LNCAP (cell line): Measurements from ENCODE around the gene PRKAR2B.
A peak's percentile ranks its signal among the peaks of the same experiment; 100 is the strongest.

ENCODE experiments used
- TF ChIP-seq, protein P1 (sequence below): fragments of 450-650 bp; IDR thresholded peaks from 2 replicates; pipeline ENCODE4 v1.5.1; 2017; ENCODE audit warnings: mild to moderate bottlenecking

The PRKAR2B gene

DNA sequence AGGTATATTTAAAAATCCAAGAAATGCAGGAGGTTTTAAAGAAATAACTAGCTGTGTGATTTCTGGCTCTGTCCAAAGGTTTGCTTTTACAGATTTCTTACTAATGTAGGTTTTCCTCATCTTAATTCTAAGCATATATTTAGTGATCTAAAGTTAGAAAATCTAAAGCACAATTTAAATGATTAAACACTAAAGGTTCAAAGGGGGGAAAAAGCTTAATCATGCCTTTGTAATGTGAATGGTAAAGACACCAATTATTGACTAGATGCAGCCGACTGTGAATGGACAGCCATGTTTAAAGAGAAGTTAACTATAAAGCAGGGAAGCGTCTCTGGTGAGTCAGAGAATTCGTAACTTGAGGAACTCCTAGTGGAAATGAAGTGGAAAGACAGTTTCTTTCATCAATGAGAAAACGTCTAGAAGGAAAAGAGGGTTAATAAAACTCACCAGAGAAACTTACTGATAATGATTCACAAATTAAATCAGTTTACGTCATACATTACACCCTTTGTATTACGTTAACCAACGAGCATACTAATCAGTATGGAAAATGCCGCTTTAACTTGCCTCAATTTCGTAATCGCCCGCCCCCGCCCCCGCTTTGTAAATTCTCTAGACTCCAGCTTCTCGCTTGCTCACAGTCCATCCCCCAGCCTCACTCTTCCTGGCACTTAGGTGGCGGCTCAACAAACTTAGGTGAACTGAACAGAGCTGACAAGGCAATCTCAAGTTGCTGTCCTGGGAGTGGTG, 123.2 kb downstream of the PRKAR2B start:
- TF ChIP-seq, protein P1, sequence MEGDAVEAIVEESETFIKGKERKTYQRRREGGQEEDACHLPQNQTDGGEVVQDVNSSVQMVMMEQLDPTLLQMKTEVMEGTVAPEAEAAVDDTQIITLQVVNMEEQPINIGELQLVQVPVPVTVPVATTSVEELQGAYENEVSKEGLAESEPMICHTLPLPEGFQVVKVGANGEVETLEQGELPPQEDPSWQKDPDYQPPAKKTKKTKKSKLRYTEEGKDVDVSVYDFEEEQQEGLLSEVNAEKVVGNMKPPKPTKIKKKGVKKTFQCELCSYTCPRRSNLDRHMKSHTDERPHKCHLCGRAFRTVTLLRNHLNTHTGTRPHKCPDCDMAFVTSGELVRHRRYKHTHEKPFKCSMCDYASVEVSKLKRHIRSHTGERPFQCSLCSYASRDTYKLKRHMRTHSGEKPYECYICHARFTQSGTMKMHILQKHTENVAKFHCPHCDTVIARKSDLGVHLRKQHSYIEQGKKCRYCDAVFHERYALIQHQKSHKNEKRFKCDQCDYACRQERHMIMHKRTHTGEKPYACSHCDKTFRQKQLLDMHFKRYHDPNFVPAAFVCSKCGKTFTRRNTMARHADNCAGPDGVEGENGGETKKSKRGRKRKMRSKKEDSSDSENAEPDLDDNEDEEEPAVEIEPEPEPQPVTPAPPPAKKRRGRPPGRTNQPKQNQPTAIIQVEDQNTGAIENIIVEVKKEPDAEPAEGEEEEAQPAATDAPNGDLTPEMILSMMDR = peak; percentile 48; the same call in 1 of the 2 replicates

DNA sequence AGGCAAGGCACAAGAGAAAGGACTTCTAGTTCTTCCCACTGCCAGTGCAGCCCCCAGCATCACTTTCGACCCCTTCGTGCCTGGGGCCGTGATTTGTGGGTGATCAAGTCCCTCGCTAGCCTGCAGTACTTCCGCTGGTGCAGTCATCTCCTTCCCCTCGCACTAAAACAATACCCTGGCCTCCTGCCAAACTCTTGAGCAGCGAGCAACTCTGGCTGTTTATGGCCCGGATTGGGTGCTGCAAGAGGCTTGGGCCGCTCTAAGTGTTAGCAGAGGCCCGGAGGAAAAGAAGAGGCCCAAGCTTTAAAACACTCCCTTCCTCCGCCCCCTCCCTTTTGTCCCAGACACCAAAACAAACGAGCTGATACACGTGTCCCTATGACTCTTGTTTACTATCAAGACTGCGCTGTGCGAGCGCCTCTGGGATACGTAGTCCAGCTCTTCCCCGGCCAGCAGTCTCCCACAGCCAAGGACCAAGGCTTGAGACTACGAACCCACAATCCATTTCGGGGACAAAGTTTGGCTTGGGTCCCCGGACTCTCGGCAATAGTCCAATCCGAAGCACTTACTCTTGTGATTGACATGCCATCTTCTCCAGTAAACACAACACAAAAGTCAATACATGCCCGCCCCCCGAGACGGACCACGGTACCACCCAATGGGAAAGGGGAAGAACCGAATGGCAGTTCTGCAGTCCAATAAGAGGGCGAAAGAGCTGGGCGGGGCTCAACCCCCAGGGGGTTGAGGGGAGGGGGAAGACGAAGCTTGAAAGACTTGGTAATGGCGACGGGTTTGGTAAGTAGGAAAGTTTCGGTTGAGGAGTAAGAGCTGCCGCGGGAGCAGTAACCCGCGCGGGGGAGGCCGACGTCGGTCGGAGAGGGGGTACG, 124.0 kb downstream of the PRKAR2B start, which contains the start of gene HBP1:
HBP1 (plus strand) TSS at position 771 of the 887 bp plus-strand sequence. CDS start 10,891 bp downstream, outside the sequence.
- TF ChIP-seq, protein P1 = no peak

DNA sequence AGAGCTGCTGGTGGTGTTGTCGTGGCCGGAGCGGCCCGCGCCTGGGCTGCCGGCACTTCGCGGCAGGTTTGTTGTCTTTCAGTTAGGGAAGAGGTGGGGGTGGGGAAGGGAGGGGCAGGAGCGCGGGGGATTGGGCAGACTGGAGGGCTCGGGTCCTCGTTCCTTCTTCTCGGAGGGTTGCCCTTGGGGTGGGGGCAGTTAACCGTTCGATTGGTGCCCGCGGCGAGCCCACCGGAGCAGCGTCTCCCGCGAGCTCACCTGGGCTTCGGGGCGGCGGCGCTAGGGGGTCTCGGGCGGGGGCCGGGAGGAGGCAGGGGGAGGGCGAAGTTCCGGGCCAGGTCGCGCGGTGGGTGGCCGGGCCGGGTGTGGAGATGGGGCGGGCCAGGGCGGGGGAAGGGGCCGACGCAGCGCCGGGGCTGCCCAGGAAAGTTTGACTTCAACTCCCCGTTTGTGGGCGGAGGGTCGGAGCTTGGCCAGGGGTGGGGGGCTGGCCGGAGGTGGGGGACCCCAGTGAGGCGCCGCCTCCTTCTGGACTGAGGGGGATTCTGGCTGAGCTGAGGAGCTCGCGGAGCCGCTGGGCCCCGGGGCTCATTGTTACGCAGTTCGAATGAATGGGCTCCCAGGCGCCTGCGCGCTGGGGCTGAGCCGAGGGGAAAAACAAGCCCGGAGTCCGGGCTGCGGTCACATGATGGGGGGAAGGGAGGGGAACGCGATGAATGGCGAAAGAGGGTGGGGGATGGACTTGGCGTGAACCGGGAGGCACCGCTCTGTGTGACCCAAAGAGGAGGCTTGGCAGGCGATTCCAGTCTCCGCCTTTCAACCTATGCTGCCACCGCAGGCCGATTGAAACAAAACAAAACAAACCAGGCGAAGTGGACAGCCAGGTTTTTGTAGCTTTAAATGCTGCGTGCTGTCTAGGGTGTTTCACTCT, 124.9 kb downstream of the PRKAR2B start:
- TF ChIP-seq, protein P1 = no peak

DNA sequence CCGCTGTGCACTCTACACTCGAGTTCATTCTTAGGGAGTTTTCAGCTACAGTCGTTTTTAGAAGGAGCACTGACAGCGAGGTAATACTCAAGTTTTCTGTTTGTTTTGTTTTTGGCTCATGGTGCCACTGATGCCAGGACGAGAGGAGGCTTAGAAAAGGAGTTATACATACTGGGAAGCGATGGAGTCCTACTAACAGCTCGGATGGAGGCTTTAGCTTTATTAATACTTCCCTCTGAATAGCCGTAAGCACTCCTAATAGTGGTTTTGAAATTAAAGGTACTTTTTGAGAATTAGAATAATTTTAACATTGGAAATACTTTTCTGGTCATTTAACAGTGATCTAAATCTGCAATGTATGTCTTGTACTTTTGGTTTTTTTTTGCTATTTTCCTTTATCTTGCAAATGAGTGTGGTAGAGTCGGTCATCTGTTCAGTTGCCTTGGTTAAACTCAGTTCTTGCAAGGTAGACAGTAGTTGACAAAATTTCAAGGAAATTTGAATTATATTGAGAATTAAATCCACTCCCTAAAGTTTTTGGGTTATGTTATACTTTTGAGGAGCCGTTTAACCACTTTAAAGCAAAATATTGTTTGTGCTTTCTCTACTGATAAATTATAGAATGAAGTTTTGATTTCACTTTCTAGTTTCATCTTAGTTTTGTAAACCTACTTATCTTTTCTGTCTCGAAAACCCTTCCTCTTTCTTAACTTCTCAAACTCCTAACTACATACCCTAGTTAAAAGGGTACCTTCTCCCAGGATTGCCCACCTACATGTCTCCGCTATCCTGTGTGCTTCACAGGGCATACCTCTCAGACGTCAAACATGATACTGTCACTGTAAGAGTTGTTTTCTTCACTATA, 125.8 kb downstream of the PRKAR2B start:
- TF ChIP-seq, protein P1 = no peak

DNA sequence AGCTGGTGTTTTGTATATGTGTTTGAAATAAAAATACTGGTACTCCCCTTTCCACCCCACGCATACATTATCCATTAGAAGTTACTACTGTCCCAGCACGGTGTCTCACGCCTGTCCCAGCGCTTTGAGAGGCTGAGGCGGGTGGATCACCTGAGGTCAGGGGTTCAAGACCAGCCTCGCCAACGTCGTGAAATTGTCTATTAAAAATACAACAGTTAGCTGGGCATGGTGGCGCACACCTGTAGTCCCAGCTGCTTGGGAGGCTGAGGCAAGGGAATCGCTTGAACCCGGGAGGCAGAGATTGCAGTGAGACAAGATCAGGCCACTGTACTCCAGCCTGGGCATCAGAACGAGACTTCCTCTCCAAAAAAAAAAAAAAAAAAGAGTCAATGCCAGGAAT, 127.0 kb downstream of the PRKAR2B start:
- TF ChIP-seq, protein P1 = no peak

DNA sequence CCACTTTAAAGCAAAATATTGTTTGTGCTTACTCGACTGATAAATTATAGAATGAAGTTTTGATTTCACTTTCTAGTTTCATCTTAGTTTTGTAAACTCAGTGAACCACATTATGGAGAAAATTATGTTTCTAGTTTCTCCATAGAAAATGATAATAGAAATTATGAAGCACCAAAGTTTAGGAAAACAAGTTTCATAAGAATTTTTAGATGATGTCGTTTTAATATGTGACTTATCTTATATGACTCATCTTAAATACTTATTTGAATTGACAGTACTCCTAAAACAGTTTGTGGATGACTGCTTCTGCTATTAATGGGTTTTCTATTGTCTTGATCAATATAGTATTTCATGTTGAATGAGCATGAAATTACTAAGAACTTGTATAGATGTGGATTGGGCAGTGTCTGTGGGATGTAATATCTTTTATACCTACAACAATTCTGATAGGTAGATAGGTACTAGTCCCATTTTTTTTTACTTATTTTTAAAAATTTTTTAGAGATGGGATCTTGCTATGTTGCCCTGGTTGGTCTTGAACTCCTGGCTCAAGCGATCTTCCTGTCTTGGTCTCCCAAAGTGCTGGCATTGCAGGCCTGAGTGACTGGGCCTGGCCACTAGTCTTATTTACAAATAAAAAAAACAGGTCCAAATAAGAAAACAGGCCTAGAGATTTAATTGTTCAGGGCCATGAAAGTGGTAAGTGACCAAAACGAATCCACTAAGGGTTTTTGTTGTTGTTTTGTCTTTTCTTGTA, 127.9 kb downstream of the PRKAR2B start:
- TF ChIP-seq, protein P1 = no peak
